ENCODE data around the gene NOP53.

NOP53 gene

DNA sequence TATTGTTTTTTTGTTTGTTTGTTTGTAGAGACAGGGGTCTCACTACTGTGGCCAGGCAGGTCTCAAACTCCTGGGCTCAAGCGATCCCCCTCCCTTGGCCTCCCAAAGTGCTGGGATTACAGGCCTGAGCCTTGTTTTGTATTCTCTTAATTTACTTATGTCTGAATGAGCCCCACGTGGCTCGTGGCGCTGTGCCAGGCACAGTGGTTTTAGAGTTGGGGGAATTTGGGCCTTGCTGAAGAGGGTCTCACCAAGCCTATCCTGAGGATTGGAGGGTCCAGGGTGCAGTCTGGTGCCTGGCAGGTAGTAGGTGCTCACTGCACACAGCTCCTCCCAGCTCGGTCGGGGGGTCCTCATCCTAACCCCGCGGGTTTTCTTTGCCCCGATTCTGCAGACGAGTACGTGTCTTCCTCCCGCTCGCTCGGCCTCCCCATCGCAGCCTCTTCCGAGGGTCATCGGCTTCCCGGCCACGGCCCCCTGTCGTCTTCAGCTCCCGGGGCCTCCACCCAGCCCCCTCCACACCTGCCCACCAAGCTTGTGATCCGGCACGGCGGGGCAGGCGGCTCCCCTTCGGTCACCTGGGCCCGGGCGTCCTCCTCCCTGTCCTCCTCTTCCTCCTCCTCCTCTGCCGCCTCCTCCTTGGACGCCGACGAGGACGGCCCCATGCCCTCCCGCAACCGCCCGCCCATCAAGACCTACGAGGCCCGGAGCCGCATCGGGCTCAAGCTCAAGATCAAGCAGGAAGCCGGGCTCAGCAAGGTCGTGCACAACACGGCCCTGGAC lies 44.2 kb upstream of the NOP53 start:
- H3K4me3 ChIP-seq (replicated peaks; ENCODE audit: low read depth, low read length): no peak overlapping the region
- TF ChIP-seq CTCF (IDR thresholded peaks at IDR 0.05; ENCODE audit: low read depth, low read length, missing control alignments): no peak
- DNase-seq (ENCODE audit: extremely low read depth, low read depth): no peak

GRCh38 chr19:47701717-47702552 lies 43.4 kb upstream of the NOP53 start:
- no peak for TF ChIP-seq CTCF (IDR thresholded peaks at IDR 0.05; ENCODE audit: low read depth, low read length, missing control alignments)
- DNase-seq (ENCODE audit: extremely low read depth, low read depth): no peak
- H3K4me3 ChIP-seq (replicated peaks; ENCODE audit: low read depth, low read length): no peak overlapping the region

DNA sequence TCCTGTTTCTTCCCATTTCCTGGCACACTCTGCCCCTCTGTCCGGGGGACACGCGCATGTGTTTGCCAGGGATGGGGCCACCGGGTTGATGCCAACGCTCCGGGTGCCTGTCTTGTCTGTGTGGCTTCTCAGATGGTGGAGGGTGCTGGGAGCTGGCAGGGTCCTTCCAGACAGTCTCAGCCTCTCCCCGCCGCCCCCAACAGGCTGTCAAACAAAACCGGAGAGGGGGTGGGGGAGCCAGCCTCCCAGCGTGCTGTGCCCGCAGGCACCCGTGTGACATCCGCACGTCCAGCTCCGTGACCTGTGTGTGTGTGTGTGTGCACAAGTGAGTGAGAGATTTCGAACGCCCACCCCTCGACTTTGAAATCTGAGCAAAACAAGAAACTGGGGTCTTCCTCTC lies 42.7 kb upstream of the NOP53 start:
- no peak for TF ChIP-seq CTCF (IDR thresholded peaks at IDR 0.05; ENCODE audit: low read depth, low read length, missing control alignments)
- H3K4me3 ChIP-seq (replicated peaks; ENCODE audit: low read depth, low read length): no peak overlapping the region
- no peak for DNase-seq (ENCODE audit: extremely low read depth, low read depth)

GRCh38 chr19:47703301-47703700 lies 42.0 kb upstream of the NOP53 start:
- no peak for DNase-seq (ENCODE audit: extremely low read depth, low read depth)
- H3K4me3 ChIP-seq (replicated peaks; ENCODE audit: low read depth, low read length): no peak overlapping the region
- no peak for TF ChIP-seq CTCF (IDR thresholded peaks at IDR 0.05; ENCODE audit: low read depth, low read length, missing control alignments)

GRCh38 chr19:47704024-47704423 lies 41.3 kb upstream of the NOP53 start:
- TF ChIP-seq CTCF (IDR thresholded peaks at IDR 0.05; ENCODE audit: low read depth, low read length, missing control alignments): no peak
- H3K4me3 ChIP-seq (replicated peaks; ENCODE audit: low read depth, low read length): no peak overlapping the region
- no peak for DNase-seq (ENCODE audit: extremely low read depth, low read depth)

GRCh38 chr19:47704656-47705055 lies 40.7 kb upstream of the NOP53 start:
- no peak for DNase-seq (ENCODE audit: extremely low read depth, low read depth)
- H3K4me3 ChIP-seq (replicated peaks; ENCODE audit: low read depth, low read length): no peak overlapping the region
- no peak for TF ChIP-seq CTCF (IDR thresholded peaks at IDR 0.05; ENCODE audit: low read depth, low read length, missing control alignments)
